Bone marrow (tissue), 2 donors: ENCODE results near the gene ARHGAP40.

ENCODE experiments used
- DNase-seq, 2 donors: peaks; one replicate each; lab custom pipeline; 2025; lab: John Stamatoyannopoulos, UW

Gene ARHGAP40

DNA sequence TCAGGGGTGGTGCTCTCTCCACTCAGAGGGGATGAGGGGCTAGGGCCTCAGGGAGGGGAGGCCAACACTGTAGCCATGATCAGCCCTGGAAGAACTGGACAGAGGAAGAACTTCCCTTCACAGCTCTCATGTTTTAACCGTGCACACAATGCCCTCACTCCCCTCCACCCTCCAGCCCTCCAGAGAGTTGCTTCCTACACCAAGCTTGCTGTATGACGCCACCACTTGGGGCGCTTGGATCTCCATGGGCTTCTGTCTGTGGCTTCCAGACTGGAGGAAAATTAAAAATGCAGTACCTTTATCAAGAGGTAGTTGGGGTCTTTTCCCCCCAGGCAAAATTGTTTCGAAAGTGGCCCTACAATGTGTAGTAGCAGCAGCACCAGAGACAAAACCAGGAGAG, 48.4 kb downstream of the ARHGAP40 start:
- no peak for DNase-seq

DNA sequence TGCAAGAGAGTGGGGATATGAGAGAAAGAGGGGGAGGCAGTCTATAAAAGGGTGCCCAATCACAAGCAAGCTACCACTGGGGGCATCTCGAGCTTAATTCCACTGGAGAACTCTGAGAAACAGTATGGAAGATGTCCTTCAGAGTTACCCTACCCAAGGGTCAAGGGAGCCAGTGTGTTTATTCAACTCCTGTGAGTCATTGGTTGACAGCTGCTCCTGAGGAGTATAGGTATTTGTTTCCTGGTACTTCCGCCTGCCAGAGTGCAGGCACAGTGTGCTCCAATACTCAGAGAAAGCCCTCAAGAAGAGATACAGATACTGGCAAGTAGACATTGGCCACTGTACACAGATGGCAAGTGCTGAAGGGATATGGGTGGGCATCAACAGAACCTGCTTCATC, 49.5 kb downstream of the ARHGAP40 start:
- no peak for DNase-seq

DNA sequence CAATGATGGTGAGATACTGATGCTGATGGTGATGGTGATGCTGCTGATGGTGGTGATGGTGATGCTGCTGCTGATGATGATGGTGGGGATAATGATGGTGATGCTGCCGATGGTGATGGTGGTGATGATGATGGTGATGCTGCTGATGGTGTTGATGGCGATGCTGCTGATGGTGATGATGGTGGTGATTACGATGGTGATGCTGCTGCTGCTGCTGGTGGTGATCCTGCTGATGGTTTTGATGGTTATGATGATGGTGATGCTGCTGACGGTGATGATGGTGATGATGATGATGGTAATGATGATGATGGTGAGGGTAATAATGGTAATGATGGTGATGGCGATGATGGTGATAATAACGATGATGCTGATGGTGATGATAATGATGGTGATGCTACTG, 50.0 kb downstream of the ARHGAP40 start:
- no peak for DNase-seq

DNA sequence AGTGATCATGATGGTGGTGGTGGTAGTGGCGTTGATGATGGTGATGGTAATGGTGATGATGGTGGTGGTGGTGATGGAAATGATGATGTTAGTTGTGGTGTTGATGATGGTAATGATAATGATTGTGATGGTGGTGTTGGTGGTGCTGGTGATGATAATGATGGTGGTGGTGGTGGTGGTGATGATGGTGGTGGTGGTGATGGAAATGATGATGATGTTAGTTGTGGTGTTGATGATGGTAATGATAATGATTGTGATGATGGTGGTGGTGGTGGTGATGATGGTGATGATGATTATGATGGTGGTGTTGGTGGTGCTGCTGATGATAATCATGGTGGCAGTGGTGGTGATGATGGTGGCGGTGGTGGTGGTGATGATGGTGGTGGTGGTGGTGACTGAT, 51.4 kb downstream of the ARHGAP40 start:
- DNase-seq, result no peak

DNA sequence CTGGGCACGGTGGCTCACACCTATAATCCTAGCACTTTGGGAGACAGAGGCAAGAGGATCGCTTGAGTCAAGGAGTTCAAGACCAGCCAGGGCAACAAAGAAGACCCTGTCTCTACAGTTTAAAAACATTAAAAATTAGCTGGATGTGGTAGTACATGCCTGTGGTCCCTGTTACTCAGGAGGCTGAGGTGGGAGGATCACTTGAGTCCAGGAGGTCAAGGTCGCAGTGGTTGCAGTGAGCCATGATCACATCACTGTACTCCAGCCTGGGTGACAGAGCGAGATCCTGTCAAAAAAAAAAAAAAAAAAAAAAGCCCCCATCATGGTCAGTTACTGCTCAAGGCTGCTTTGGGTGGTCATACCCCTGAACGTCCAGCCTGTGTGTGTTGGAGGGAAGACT, 55.8 kb downstream of the ARHGAP40 start:
- DNase-seq, result no peak

DNA sequence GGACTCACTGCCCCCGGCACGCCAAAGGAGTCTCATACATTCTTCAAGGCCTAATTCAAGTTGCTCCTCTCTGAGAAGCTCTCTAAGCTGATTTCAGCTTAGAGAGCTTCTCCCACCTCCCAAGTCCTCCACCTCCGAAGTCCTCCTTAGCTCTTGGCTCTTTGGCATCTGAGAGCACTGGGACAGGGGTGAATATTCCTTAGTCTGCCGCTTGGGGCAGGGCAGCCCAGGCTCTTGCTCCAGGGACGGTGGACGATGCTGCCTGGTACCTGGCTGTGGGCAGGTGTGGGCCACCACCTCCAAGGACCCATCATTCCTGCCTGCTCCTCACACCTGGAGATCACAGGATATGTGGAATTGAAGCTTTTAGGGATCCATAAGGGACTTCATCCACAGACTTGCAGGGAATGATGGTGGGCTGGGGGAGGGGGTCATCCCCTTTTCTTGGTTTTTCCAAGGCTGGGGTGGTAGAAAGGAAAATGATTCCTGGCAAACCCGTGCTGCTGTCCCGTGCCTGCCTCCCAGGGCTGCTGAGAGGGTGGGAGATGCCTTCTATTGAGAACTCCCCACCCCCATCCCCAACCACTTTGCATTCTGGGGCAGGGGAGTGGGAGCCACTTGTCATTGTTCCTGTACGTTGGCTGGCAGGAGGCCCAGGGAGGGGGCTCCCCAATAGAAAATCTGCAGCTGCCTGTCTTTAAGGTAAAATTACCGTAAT, 57.4 kb downstream of the ARHGAP40 start:
- DNase-seq, result no peak

DNA sequence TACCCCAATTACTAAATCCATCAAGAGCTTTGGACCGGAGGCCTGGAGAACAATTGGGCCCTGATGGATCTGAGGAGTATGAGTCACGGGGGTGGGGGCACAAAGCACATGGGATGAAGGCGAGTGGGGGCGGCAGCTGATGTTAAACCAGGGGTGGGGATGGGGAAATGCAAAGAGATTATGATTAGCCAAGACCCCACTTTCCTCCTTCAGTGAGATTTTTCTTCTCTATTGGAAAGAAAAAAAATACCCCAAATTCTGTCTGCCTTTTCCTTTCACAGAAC, 57.9 kb downstream of the ARHGAP40 start:
- no peak for DNase-seq

DNA sequence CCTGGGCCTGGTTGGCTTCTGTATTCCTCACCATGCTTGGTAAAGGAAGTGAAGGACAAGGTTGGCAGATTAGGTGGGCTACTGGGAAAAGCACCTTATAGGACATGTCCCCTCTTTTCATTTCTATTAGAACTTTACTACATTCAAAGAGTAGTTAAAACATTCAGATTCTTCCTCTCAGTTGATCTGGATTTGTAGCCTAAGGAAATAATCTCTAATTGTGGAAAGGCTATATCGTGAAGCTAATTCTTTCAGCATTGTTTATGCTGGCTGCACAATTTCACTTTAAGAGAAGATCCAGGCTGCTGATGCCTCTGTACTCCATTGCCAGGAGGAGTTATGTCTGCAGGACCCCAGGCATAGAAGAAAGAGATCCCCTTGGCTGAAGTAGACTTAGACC, 58.8 kb downstream of the ARHGAP40 start:
- no peak for DNase-seq

DNA sequence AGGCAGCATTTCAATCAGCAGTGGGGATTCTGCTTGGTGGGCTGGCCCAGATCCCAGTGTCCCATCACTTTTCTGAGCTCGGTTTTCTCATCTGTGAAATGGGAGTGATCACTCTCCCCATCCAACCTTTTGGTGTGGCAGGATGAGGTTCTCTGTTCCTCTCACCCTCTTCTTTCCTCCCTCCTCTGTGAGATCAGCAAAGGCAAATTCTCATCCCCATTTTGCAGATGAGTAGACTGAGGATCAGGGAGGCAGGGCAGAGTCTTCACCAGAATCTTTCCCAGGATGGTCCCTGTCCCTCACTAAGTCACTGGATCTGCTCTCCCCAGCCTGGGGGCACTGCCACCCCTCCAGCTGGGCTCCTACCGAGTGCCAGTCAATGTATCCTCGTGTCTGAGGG, 62.1 kb downstream of the ARHGAP40 start:
- DNase-seq, result no peak

DNA sequence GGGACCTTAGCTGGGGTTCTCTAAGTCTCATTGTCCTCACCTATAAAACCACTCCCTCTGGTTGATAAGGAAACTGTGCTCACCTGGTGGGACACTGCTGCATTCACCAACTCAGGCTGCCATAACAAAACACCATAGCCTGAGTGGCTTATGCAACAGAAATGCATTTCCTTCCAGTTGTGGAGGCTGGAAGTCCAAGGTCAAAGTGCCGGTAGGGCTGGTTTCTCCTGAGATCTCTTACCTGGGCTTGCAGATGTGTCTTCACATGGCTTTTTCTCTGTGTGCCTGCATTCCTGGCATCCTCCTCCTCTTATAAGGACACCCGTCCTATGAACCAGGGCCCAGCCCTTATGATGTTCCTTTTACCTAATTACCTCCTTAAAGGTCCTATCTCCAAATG, 62.7 kb downstream of the ARHGAP40 start:
- DNase-seq, result no peak

DNA sequence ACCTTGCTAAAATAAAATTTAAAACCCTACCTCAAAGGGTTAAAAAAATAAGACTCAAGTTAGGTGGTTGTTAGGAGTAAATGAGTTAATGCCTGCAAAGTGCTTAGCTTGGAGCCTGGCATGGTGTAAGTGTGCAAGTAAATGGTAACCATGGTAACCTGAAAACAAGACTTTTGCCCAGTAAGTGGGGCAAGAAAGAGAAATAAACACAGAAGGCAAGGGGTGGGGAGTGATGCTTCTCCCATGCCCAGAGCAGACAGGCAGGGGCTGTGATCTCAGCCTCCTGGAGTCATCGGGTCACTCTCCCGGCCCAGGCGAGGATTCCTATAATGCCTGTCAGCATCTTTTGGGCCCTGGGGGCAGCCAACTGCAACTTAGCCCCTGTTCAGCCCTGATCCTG, 63.5 kb downstream of the ARHGAP40 start:
- DNase-seq, result no peak

DNA sequence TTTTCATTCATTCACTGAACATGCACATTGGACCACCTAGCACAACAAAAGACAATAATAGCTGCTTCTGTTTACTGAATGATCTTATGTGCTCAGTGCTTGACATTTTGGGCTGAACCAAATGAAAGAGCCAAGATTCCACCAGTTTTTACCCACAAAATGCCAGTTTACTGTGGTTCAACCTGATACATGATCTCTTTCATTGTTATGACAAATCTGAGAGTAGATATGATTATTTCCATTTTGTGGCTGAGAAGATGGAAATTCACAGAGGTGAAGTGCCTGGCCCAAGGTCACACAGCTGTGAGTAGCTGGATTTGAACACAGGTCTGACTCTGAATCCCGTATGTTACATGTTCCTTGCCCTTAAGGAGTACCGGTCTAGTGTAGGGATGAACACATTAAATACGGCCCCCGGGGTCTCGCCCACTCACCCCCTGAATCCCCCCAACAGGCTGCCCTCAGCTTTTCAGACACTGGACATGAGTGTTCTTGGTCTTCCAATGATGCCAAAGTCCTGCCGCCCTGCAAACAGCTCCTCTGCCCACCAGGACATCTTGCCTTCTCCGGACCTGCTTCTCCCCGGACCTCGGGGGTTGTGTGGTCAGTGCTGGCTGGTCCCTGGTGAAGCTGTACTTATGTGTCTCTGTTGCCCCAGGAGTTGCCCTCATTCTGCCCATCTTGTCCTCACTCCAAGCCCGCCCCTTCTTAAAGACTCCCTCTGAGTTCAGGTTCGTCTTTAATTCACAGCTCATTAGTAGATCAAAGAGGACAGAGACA, 64.1 kb downstream of the ARHGAP40 start:
- no peak for DNase-seq

DNA sequence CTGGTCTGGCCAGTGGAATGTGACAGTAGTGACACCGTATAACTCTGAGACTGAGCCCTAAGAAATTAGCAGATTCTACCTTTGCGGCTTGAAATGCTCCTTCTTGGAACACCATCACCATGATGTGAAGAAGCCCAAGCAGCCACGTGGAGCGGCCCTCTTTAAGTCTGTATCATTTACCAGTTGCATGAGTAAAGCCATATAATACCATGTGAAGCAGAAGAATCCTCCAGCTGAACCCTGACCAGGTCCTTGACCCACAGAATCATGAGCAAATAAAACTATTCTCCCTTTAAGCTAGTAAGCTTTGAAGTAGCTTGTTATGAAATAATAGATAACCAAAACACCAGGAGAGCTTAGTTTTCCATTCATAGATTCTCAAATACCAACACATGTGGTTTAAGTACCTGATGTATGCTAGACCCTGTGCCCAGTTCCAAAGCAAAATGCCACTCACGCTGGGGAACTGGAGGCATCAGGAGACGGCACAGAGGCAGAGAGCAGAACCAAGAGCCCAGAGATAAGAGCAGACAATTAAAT, 65.9 kb downstream of the ARHGAP40 start:
- no peak for DNase-seq

DNA sequence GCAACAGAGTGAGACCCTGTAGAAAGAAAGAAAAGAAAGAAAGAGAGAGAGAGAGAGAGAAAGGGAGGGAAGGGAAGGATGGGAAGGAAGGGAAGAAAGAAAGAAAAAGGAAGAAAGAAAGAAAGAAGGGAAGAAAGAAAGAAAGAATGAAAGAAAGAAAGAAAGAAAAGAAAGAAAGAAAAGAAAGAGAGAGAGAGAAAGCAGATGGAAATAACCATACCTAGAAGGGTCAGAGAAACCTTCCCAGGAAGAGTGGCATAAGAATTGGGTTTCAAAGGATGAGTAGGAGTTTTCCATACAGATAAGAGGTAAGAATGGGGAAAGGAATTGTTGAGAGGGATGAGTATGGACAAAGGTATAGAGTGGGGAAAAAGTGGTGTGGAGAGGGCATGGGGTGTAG, 68.1 kb downstream of the ARHGAP40 start:
- DNase-seq, result no peak

DNA sequence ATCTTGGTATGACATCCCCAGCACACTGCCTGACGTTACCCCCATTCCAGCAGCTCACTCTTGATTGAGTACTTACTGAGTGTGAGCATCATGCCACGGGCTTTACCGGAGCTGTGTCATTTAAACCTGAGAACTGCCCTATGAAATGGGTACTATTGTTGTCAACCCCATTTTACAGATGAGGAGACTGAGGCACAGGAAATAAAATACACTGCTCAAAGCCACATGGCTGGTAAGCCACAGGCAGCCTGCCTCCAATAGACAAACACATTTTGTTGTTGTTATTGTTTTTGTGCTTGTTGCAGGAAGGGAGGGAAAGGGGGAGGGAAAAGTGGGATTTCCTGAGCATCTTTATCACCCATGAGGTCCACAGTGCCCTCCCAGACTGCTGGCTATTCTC, 69.2 kb downstream of the ARHGAP40 start:
- DNase-seq, result no peak

DNA sequence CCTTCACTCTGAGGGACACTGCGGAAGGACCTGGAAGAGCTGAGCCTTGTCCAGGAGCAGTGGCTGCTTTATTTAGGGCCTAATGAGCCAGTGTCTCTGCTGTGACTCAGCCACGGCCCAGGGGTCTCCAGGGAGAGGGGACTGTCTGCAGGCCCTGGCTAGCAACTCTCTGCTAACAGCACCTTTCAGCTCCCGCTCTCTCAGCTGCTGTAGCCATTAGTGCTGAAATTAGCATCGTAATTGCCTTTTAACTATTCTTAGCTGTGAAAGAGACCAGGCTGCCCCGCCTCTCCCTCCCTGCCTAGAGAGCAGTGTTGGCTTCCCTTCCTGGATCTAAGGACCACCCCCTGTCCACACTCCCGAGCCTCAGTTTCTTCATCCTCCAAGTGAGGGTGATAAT, 69.6 kb downstream of the ARHGAP40 start:
- DNase-seq, result no peak

DNA sequence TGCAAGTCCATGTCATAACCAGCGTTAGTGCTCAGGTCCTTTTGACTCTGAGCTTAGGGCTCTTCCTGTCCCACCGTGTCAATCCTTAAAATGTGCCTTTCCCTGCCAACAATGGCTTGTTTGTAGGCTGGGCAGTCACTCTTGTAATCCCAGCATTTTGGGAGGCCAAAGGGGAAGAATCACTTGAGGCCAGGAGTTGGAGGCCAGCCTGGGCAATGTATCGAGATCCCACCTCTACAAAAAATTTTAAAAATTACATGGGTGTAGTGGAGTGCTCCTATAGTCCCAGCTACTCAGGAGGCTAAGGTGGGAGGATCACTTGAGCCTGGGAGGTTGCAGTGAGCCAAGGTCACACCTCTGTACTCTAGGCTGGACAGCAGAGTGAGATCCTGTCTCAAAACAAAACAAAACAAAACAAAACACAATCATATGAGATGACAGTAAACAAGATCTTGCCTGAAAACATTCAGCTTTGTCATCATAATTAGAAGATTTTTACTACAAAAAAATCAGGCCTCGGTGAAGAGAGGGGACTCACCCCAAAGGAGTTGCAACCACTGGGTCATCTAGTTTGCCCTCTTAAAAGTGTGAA, 70.2 kb downstream of the ARHGAP40 start:
- no peak for DNase-seq

DNA sequence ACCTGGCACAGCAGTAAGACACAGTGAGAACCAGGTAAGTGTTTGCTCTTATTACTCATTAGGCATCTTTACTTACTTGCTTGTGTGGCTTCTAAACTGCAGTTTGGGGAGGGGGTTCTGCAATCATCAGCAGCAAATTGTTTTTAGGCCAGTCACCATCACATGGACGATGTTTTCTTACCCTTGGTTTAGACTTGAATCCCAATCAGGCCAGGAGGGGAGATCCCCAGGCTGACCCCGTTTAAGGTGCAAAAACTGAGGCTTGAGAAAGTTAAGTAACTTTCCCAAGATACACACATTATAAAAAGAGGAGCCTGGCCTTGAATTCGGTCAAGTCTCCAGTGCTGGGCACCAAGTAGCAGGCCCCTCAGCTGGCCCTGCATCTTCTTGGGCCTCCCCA, 70.9 kb downstream of the ARHGAP40 start:
- no peak for DNase-seq

DNA sequence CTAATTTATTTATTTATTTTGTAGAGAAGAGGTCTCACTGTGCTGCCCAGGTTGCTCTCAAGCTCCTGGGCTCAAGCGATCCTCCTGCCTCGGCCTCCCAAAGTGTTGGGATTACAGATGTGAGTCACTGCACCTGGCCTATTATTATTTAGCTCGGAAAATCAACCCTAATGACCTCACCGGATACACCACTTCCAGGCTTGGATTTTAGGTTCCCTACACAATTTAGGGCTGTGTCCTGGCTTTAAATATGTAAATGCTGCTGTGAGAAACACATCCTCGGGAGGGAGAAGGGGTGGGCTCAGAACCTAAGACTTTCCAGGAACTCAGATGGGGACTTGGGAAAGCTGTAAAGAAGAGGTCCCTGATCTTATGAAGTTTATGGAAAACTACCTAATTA, 71.7 kb downstream of the ARHGAP40 start:
- DNase-seq, result no peak

DNA sequence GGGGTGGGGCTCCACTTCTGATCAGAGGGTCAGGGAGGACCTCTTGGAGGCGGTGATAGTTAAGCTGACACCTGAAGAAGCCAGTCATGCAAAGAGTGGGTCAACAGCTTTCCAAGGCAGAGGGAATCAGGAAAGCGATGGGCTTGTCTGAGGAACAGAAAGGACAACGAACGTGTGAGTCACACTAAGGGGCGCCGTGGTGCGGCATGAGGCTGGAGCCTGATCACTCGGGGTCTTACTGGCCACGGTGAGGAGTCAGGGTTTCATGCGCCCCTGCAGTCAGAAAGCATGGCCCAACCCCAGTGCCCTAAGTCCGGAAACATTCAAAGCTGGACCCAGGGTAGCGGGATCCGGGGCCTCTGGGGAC, 72.1 kb downstream of the ARHGAP40 start:
- DNase-seq, result no peak

DNA sequence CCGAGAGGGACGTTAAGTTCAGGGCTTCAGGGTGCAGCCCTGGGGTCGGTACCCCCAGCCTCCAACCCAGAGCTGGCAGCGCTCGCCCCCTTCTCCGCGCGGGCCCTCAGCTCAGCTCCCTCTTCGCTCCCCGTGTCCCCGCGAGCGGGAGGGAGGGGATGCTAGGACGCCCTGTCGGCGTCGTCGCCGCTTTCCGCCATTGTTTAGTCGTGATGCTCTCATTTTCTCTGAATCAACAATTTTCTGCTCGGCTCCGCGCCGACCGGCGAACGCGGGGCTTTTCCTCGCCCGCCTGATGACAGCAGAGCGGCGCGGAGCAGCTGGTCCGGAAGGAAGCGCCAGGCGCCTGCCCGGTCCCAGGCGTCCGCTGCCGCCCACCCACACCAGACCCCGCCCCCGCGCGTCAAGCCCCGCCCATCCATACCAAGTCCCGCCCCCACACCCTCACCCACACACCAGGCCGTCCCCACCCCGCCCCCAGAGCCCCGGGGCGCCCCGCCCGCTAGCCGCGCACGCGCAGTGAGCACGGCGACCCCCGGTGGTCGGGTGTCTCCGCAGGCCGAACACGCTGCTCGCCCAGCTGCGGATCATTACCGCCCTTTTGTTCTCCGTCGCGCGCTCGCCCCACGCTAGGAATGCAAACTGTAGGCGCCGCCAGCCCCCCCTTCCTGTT, 72.6 kb downstream of the ARHGAP40 start:
- no peak for DNase-seq

DNA sequence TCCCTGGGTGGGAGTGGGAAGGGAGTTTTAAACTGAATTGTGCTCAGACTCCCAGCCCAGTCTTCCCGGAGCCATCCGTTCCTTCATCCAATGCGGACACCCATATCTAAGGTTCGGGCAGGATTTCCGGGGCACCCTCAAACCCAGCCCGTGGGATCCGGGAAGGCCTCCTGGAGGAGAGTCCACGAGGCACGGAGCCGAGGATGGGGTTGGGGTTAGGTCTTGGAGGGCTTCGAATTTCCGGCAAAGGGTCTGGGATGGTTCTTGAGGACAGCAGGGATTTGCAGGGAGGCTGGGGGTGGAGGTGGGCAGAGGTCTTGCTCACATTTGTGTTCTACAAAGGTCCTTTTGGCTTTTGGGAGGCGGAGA, 73.1 kb downstream of the ARHGAP40 start:
- DNase-seq, result no peak

DNA sequence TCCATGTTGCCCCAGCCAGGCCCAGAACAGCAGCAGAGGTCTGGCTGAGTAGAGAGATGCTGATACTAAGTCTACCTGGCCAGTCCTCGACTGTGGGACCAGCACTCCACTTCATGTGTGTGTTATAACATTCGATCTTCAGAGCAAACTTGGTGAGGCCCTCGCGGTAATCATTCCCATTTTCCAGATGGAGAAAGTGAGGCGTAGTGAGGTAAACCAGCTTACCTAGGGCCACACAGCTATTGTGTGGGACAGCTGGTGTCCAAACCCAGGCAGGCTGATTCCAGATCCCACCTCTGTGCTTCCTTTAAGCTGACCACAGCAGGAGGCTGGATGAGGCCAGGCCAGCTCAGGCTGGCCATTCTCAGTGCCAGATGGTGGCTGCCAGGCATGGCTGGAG, 75.0 kb downstream of the ARHGAP40 start:
- no peak for DNase-seq
